Right lobe of liver (tissue), 4 donors: ENCODE measurements around the gene ZNF48.

Experiments
- CTCF ChIP-seq, 4 donors: fragments of 200-600 bp in 3 of 4; fragments of 450-650 bp in 1 of 4; IDR thresholded peaks; one replicate each; pipeline versions ENCODE4 v1.5.1 to v1.8.0; 2016 to 2022; ENCODE audit warnings: antibody characterized with exemption in 4 of 4, mild to moderate bottlenecking in 2 of 4
- POLR2A ChIP-seq: fragments of 450-650 bp; IDR thresholded peaks from one replicate; pipeline ENCODE4 v1.6.1; 2017; ENCODE audit warnings: antibody characterized with exemption, mild to moderate bottlenecking
- donor health status: DM: no; HTN: no; CAD: no.
- donor health status: DM: no; HTN: no; CAD: no.
- donor health status: DM: no; HTN: yes; CAD: no.

- no peak for TF ChIP-seq CTCF (IDR thresholded peaks at IDR 0.05)
- TF ChIP-seq POLR2A = no peak
Measured at GRCh38 chr16:30372038-30372712, 23.0 kb upstream of the ZNF48 start.
